Kidney (tissue), 14 donors: Measurements from ENCODE around the gene ZNF134. TPM values are rescaled to one million over a fixed set of nuclear protein-coding genes. Genes with fewer than 3 reads are reported as not detected.

Experiments
- DNase-seq, 5 donors: peaks; one replicate each; pipeline ENCODE4 v3.0.0-alpha.2; 2013 to 2020
- FAIRE-seq: peaks from 2 replicates; lab custom pipeline; 2012; peaks lifted over from hg19 to GRCh38; lab: Jason Lieb, UNC
- H3K27ac ChIP-seq, 2 donors: one replicate each; pipeline ENCODE4 v1.7.0; 2013; ENCODE audit warnings: low read depth in 2 of 2, low read length in 2 of 2, inconsistent platforms in 1 of 2
- H3K27me3 ChIP-seq: one replicate; pipeline ENCODE4 v1.7.1; 2013; ENCODE audit warnings: low read length, inconsistent platforms; ENCODE audit not compliant: control insufficient read depth, insufficient read depth
- H3K36me3 ChIP-seq, 3 donors: one replicate each; pipeline versions ENCODE4 v1.7.0 to v1.7.1; 2013; ENCODE audit warnings: low read length in 3 of 3, control low read depth in 1 of 3, inconsistent platforms in 1 of 3; ENCODE audit not compliant: insufficient read depth in 3 of 3, control insufficient read depth in 2 of 3
- H3K4me1 ChIP-seq, 3 donors: one replicate each; pipeline versions ENCODE4 v1.7.0 to v1.7.1; 2013; ENCODE audit warnings: low read length in 3 of 3, inconsistent platforms in 1 of 3, low read depth in 1 of 3; ENCODE audit not compliant: control insufficient read depth in 2 of 3, insufficient read depth in 2 of 3
- H3K4me3 ChIP-seq, 3 donors: one replicate each; pipeline versions ENCODE4 v1.7.0 to v1.8.1; 2013; ENCODE audit warnings: low read length in 3 of 3, control low read depth in 1 of 3, inconsistent platforms in 1 of 3
- H3K9ac ChIP-seq, 3 donors: one replicate each; pipeline versions ENCODE4 v1.7.0 to v1.7.1; 2013; ENCODE audit warnings: low read length in 3 of 3, control low read depth in 1 of 3, inconsistent platforms in 1 of 3
- H3K9me3 ChIP-seq, 3 donors: one replicate each; pipeline versions ENCODE4 v1.7.0 to v1.7.1; 2013; ENCODE audit warnings: low read length in 3 of 3, control low read depth in 1 of 3, inconsistent platforms in 1 of 3; ENCODE audit not compliant: control insufficient read depth in 2 of 3, insufficient read depth in 1 of 3
- CTCF ChIP-seq: IDR thresholded peaks from 3 replicates; pipeline ENCODE4 v1.5.1; 2012; ENCODE audit warnings: mild to moderate bottlenecking, moderate library complexity, borderline replicate concordance; ENCODE audit not compliant: insufficient read depth; ENCODE audit errors: extremely low read depth
- intact Hi-C: fragments of 100-400 bp; cut with DNase I; formaldehyde crosslinking; loops from one replicate; pipeline ENCODE4 v1.11.1; 2022
- polyA plus RNA-seq: library from polyadenylated mRNA; stranded (reverse); fragments of 350-450 nt; fragmentation: Illumina TruSeq; extraction: RNeasy Lipid Tissue Mini Kit (QIAGEN cat#74804); gene quantifications from one replicate; pipeline ENCODE4 v1.2.3, GENCODE V29; 2014; ENCODE audit warnings: low read depth, low replicate concordance; ENCODE audit not compliant: insufficient read depth
- total RNA-seq: library from RNA; stranded (reverse); fragmentation: NEBNext Ultra II Directional; extraction: Animal tissue kit (Norgen Biotek cat#: 25700); gene quantifications from one replicate; pipeline ENCODE4 v1.2.1, GENCODE V29; 2021
- donor health status: control.
- donor health status: control.
- donor health status: control.
- donor health status: control.
- donor health status: control.
- donor health status: DM: yes; HTN: yes; CAD: no.
- donor health status: Normal renal cell carcinoma (clear cell type).

The ZNF134 gene
- total and polyA plus RNA-seq, 2 donors from 2014 or later: 5.8 to 25.4 TPM

GRCh38 chr19:57642396-57643046 lies 28.5 kb downstream of the ZNF134 start:
- TF ChIP-seq CTCF: no peak
- H3K9ac ChIP-seq: no peak overlapping the region
- H3K9me3 ChIP-seq: peaks cover 14 to 61% (median 26%) of the 10 kb centered on the region in 3 donors
- intact Hi-C loops: no loop called here
- peak overlapping the region in 2 of 3 donors; percentile 4 to 14 for H3K4me3 ChIP-seq
- H3K36me3 ChIP-seq: peaks cover 26 to 37% (median 36%) of the 10 kb centered on the region in 3 donors
- DNase-seq (no peak), FAIRE-seq (no peak)
- no peaks in the 10 kb centered on the region for H3K27me3 ChIP-seq
- no peak overlapping the region for H3K27ac ChIP-seq
- no peaks in the 10 kb centered on the region for H3K4me1 ChIP-seq

DNA sequence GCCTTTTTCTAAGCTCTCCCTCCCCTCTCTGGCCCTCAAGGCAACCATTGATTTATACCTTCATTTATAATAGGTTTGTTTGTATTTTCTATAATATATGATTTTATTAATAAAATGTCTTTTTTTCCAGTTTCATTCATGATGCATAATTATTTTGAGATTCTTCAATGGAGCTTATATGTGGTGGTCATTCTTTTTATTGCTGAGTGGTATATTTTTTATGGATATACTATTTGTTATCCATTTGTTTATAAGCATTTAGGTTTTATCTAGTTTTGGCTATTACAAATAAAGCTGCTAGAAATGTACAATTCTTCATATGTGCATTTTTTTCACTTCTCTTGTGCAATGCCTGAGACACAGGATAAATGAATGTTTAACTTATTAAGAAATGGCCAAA lies 29.7 kb downstream of the ZNF134 start:
- DNase-seq: no peak
- Histone ChIP-seq H3K4me1 (no peaks in the 10 kb centered on the region), H3K4me3 (no peak overlapping the region), H3K27ac (no peak overlapping the region), H3K9me3 (peaks cover 14 to 60% (median 23%) of the 10 kb centered on the region in 3 donors), H3K27me3 (no peaks in the 10 kb centered on the region), H3K36me3 (peaks cover 26 to 32% (median 32%) of the 10 kb centered on the region in 3 donors), H3K9ac (no peak overlapping the region)
- no peak for FAIRE-seq
- TF ChIP-seq CTCF: no peak
- intact Hi-C loops: no loop called here

DNA sequence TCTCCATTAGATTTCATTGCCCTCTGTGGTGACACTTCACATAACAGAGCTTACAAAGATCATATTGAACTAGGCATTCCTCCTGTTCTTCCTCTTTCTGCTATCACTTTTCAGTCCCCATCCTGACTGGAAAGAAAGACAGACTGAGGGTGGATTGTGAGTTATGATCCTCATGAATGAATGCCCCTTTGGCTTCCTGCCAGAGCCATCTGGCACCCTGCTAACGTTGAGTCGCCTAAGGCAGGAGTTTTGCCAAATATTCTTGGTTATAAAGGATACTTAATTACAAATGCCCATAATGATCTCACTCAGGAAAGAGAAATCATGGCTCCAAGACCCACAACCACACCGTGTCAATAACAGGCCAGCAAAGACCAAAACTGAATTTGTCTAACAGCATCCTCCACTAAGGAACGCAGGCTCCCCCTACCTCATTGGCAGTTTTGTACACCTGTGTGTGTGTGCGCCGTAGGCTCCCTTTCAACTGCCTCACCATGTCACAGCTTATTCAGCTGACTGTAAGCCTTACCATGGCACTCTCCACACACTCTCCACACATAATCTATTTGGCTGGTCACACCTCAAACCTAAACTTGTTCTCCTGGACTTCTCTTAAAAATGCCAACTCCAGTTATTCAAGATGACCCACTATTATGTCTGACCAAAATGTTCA lies 34.4 kb downstream of the ZNF134 start:
- DNase-seq (no peak), FAIRE-seq (no peak)
- Histone ChIP-seq H3K27me3 (no peaks in the 10 kb centered on the region), H3K27ac (no peak overlapping the region), H3K36me3 (no peaks in the 10 kb centered on the region), H3K9ac (no peak overlapping the region), H3K4me1 (no peaks in the 10 kb centered on the region), H3K9me3 (peaks cover 0 to 20% (median 3%) of the 10 kb centered on the region in 3 donors), H3K4me3 (no peak overlapping the region)
- TF ChIP-seq CTCF: no peak
- intact Hi-C loops: no loop called here
